ENCODE results near the gene ZNF324. TPM values are rescaled to one million over a fixed set of nuclear protein-coding genes. Genes with fewer than 3 reads are reported as not detected.
A peak's percentile ranks its signal among the peaks of the same experiment; 100 is the strongest.

ZNF324 gene
- total and polyA plus RNA-seq, 2 of the 8 experiments (the other 6 are each of a cell fraction or from before 2014, with no cell fraction given), result 5.1 to 5.8 TPM

DNA sequence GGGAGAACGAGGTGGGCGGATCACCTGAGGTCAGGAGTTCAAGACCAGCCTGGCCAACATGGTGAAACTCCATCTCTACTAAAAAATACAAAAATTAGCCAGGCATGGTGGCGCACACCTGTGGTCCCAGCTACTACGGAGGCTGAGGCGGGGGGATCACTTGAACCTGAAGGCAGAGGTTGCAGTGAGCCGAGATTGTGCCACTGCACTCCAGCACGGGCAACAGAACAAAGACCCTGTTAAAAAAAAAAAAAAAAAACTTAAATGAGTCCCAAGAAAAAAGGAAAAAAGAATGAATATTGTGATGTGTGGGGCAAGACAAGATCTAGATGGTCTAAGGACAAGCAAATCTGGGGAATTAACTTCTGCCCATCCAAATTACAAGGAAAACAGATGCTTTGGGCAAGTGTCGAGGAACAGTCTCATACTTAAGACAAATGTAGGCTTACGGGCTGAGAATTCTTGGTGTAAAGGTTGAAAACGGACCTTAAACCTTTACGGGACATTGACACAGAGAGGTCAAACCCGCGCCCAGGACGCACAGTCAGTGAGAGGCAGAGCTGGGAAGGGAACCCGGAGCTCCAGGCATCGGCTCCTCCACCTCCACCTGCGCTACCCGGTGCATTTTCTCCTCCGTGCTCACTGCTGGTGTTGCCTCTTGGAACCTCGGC is 656 bp upstream of the ZNF324 start:
- Histone ChIP-seq H3K36me3 (ENCODE audit: control insufficient read depth in 2 of 4, insufficient read depth in 4 of 4, low read length in 3 of 4) (no peaks in the 10 kb centered on the region), H3K27ac (ENCODE audit: low read depth, low read length) (no peak overlapping the region), H3K79me1 (ENCODE audit: low read depth, low read length) (peaks cover 6% of the 10 kb centered on the region; the same call in 1 of the 2 replicates), H3K4me1 (replicated peaks in 1 of 4; ENCODE audit: control insufficient read depth in 3 of 4, insufficient read depth in 4 of 4, low read length in 3 of 4) (no peaks in the 10 kb centered on the region), H3K4me3 (ENCODE audit: extremely low read depth in 1 of 4, insufficient read depth in 2 of 4, low read depth in 3 of 4, low read length in 4 of 4) (peak overlapping the region; percentile 43 to 86 (median 58); a peak in 7 of 8 replicates), H3K9ac (replicated peaks in 1 of 4; ENCODE audit: extremely low read depth in 1 of 4, low read depth in 3 of 4, low read length in 3 of 4) (no peak overlapping the region), H2AK5ac (ENCODE audit: low read depth, low read length) (no peak overlapping the region), H4K20me1 (replicated peaks in 1 of 2; ENCODE audit: control insufficient read depth in 1 of 2, insufficient read depth in 2 of 2, low read length in 2 of 2) (peaks cover 0 to 8% of the 10 kb centered on the region in 2 experiments), H3K18ac (ENCODE audit: extremely low read depth, low read length) (0 out of 2 replicates have a peak overlapping the region, but pooled peaks have one; percentile 88), H2BK5ac (ENCODE audit: low read depth, low read length) (no peak overlapping the region), H3K23me2 (ENCODE audit: low read depth, low read length) (peaks cover 8% of the 10 kb centered on the region; the same call in 1 of the 2 replicates), H2BK15ac (ENCODE audit: low read length) (0 out of 2 replicates have a peak overlapping the region, but pooled peaks have one; percentile 49), H4K8ac (ENCODE audit: extremely low read depth, insufficient read depth, low read length) (no peak overlapping the region), H2BK120ac (replicated peaks; ENCODE audit: low read depth, low read length) (no peak overlapping the region), H3K4ac (replicated peaks; ENCODE audit: insufficient read length, low read depth, low read length) (no peak overlapping the region), H3K14ac (ENCODE audit: insufficient read length) (no peak overlapping the region), H2BK20ac (ENCODE audit: low read length) (no peak overlapping the region), H3K56ac (replicated peaks; ENCODE audit: insufficient read length, low read depth, low read length) (no peak overlapping the region), H3K27me3 (replicated peaks in 1 of 4; ENCODE audit: control insufficient read depth in 3 of 4, extremely low read depth in 1 of 4, insufficient read depth in 3 of 4, low read length in 3 of 4) (no peaks in the 10 kb centered on the region), H4K91ac (replicated peaks; ENCODE audit: insufficient read length, low read length) (no peak overlapping the region), H3K23ac (ENCODE audit: insufficient read length) (no peak overlapping the region), H3K79me2 (ENCODE audit: control insufficient read depth in 1 of 2, insufficient read depth in 2 of 2, low read length in 2 of 2) (no peaks in the 10 kb centered on the region), H2BK12ac (ENCODE audit: low read depth, low read length) (no peak overlapping the region; the same call in 1 of the 2 replicates), H3K9me3 (ENCODE audit: insufficient read depth in 2 of 2, low read depth in 1 of 2, low read length in 1 of 2) (no peaks in the 10 kb centered on the region), H3K4me2 (ENCODE audit: insufficient read depth in 1 of 2, low read depth in 2 of 2, low read length in 2 of 2) (peak overlapping the region; percentile 54 to 83), H2AFZ (ENCODE audit: low read length) (peak overlapping the region; percentile 97), H4K5ac (ENCODE audit: insufficient read length, low read depth, low read length) (no peak overlapping the region)
- 44% methylated on average over 18 of the region's 20 CpGs; no CpG with 5 or more reads in 1 of the 2 experiments for WGBS, 2 experiments (ENCODE audit: extremely low coverage in 1 of 2, insufficient coverage in 1 of 2, insufficient read length in 1 of 2, insufficient replicate concordance in 2 of 2, low coverage in 1 of 2, low lambda C conversion rate in 2 of 2, missing lambda C conversion rate in 1 of 2)
- no peak for DNase-seq (ENCODE audit: low read depth in 1 of 2, low spot score in 2 of 2)
- CTCF ChIA-PET (ENCODE audit: partially characterized antibody), result interaction anchor here (0.8 to 1.2 kb wide), 3 partner anchors 13 to 104 kb away, joined by 3 read pairs; partner anchors contain the start of gene ZNF497
- TF ChIP-seq KDM1A (IDR thresholded peaks at IDR 0.05; ENCODE audit: borderline replicate concordance, low read length) (peak; percentile 71; the same call in 1 of the 2 replicates), SAP30 (IDR thresholded peaks at IDR 0.05; ENCODE audit: insufficient read depth, insufficient replicate concordance, low read length) (no peak), KDM4A (IDR thresholded peaks at IDR 0.05; ENCODE audit: low read depth, low read length, severe bottlenecking) (peak; percentile 50)
- POLR2A ChIA-PET (ENCODE audit: partially characterized antibody), result interaction anchor here (0.7 to 3.3 kb wide), 5 partner anchors 9 to 517 kb away, joined by 3 to 10 read pairs (median 3); partner anchors contain the start of gene ZNF446
- no peak for FAIRE-seq
